Limb (tissue), 2 donors: ENCODE results near the gene AGAP1.
A peak's percentile ranks its signal among the peaks of the same experiment; 100 is the strongest.
"Not testable (repeated sequence)": the region's sequence is repeated elsewhere in the genome, so short reads cannot be mapped to it uniquely, and the experiment has no call there.

Experiments
- DNase-seq, 2 donors: peaks; one replicate each; pipeline ENCODE4 v3.0.0-alpha.2; 2016; ENCODE audit errors: extremely low spot score in 2 of 2

AGAP1 gene

DNA sequence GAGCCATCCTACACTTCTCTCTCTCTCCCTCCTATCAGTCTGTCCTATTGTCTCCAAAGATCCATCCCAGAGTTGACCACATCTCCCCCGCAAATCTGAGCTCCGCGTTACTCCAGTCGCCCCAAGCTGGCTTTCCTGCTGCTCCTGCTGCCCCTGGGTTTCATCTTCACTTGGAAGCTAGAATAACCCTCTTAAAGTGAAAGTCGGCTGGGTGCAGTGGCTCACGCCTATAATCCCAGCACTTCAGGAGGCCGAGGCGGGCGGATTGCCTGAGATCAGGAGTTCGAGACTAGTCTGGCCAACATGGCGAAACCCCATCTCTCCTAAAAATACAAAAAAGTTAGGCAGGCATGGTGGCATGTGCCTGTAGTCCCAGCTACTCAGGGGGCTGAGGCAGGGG is 647.8 kb downstream of the AGAP1 start:
- not testable (repeated sequence) for DNase-seq

- DNase-seq, result no peak
Observed at GRCh38 chr2:236143811-236144210, 650.0 kb downstream of the AGAP1 start.

GRCh38 chr2:236146436-236146835 is 652.6 kb downstream of the AGAP1 start:
- DNase-seq, result no peak

- no peak for DNase-seq
Observed at GRCh38 chr2:236155406-236155805, 661.6 kb downstream of the AGAP1 start.

GRCh38 chr2:236156095-236156859 is 662.4 kb downstream of the AGAP1 start:
- no peak for DNase-seq

- no peak for DNase-seq
Observed at GRCh38 chr2:236156860-236157194, 663.0 kb downstream of the AGAP1 start.

GRCh38 chr2:236157366-236157765 is 663.5 kb downstream of the AGAP1 start:
- DNase-seq, result no peak

- DNase-seq, result no peak
Observed at GRCh38 chr2:236157815-236158498, 664.1 kb downstream of the AGAP1 start.

GRCh38 chr2:236158969-236159777 is 665.3 kb downstream of the AGAP1 start:
- no peak for DNase-seq

GRCh38 chr2:236159778-236160170 is 665.9 kb downstream of the AGAP1 start:
- DNase-seq, result no peak

GRCh38 chr2:236160366-236161081 is 666.7 kb downstream of the AGAP1 start:
- no peak for DNase-seq

- DNase-seq, result no peak
Observed at GRCh38 chr2:236161082-236161462, 667.2 kb downstream of the AGAP1 start.

GRCh38 chr2:236161531-236161930 is 667.7 kb downstream of the AGAP1 start:
- no peak for DNase-seq

GRCh38 chr2:236162031-236162845 is 668.4 kb downstream of the AGAP1 start:
- DNase-seq, result no peak

GRCh38 chr2:236162882-236163470 is 669.1 kb downstream of the AGAP1 start:
- peak in 1 of 2 donors; percentile 46 for DNase-seq

DNA sequence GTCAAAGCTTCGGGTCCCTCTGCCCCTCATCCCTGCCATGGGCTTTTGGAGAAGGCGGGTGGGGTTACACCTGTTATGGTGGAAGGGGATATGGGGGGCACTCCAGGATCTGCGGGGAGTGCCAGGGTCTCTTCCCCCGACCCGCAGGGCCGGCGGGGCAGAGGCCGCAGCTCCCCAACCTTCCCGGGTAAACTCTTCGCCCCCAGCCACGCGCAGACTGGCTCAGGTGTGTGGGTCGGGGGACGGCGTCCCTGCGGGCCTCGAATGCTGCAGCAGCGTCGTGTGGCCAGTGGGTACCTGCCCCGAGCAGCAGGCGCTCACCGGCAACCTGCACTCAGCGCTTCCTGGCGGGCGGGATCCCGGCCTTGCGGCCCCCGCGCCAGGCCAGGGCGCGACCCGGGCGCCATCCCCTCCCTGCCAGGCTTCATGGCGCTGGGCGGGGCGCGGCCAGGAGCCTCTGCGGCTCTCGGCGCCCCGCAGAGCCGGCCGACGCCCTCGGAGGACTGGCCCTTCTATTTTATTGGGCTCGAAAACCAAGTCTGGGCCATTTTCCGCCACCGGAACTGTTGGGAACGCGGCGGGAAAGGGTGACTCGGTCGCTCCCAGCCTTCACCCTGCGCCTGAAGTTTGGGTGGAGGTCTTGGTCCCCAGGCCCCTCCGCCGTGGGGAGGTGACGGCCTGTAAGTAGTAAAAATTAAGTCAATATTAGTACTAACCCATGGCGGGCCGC is 669.8 kb downstream of the AGAP1 start:
- peak in 1 of 2 donors; percentile 41 for DNase-seq

DNA sequence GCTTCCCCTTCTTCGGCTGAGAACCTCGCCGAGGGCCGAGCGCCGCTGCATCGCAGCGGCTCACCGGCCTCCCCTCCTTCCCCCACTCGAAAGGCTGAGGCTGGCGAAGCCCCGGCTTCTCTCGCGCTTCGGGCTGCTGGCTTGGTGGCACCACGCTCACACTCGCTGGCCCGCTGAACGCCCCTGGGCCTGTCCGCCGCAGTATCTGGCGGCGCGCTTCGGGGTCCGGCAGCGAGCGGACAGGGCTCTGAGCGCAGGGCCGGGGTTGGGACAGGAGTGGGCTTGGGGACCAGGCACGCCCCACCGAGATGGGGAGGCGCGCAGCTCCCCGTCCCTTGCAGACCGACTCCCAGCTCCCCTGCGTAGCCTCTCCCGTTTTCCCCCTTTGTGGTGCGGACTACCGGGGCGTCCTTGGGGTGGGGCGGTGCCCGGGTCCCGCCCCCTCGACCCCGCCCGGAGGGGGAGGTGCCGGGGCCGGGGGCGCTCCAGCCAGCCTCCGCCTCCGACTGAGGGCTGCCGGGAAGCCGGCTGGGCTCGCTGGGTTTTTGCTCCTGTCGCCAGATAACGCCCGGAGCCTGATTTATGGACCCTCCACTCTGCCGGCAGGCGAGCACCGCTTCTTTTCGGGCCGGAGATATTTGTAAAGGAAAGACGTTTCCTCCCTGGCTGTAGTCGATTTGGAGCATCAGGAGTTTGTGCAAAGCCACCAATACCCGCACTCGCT is 670.5 kb downstream of the AGAP1 start:
- peak in 1 of 2 donors; percentile 69 for DNase-seq

- DNase-seq, result no peak
Observed at GRCh38 chr2:236164925-236165841, 671.3 kb downstream of the AGAP1 start.
